Suppressor macrophage (primary cell): ENCODE measurements around the gene RASL10A.

Source experiments
- DNase-seq, 4 experiments: peaks; one replicate each; pipeline ENCODE4 v3.0.0-alpha.2; 2020 to 2022

The RASL10A gene

GRCh38 chr22:29338398-29338797 lies 22.9 kb upstream of the RASL10A start:
- DNase-seq: no peak

- DNase-seq: no peak
Measured at GRCh38 chr22:29337631-29338284, 22.3 kb upstream of the RASL10A start.

- peak in 2 of 4 experiments; percentile 43 to 50 for DNase-seq
Measured at GRCh38 chr22:29336751-29337490, 21.4 kb upstream of the RASL10A start.

GRCh38 chr22:29335656-29336055 lies 20.2 kb upstream of the RASL10A start:
- no peak for DNase-seq

- DNase-seq: no peak
Measured at GRCh38 chr22:29334696-29335344, 19.3 kb upstream of the RASL10A start.

- DNase-seq: no peak
Measured at GRCh38 chr22:29334148-29334547, 18.7 kb upstream of the RASL10A start.

- DNase-seq: no peak
Measured at GRCh38 chr22:29332886-29333496, 17.5 kb upstream of the RASL10A start.

GRCh38 chr22:29331658-29332300 lies 16.3 kb upstream of the RASL10A start:
- DNase-seq: no peak

GRCh38 chr22:29331213-29331612 lies 15.7 kb upstream of the RASL10A start:
- no peak for DNase-seq

GRCh38 chr22:29330753-29331152 lies 15.3 kb upstream of the RASL10A start:
- DNase-seq: peak in 2 of 4 experiments; percentile 15 to 45

- DNase-seq: no peak
Measured at GRCh38 chr22:29330291-29330690, 14.8 kb upstream of the RASL10A start.

GRCh38 chr22:29329581-29329980 lies 14.1 kb upstream of the RASL10A start:
- DNase-seq: no peak

- no peak for DNase-seq
Measured at GRCh38 chr22:29328566-29329500, 13.3 kb upstream of the RASL10A start.

GRCh38 chr22:29328055-29328454 lies 12.6 kb upstream of the RASL10A start:
- DNase-seq: no peak

GRCh38 chr22:29327089-29327764 lies 11.7 kb upstream of the RASL10A start:
- DNase-seq: no peak

- DNase-seq: no peak
Measured at GRCh38 chr22:29326481-29326880, 11.0 kb upstream of the RASL10A start.

GRCh38 chr22:29325785-29326315 lies 10.4 kb upstream of the RASL10A start:
- DNase-seq: no peak

GRCh38 chr22:29325356-29325755 lies 9.9 kb upstream of the RASL10A start:
- DNase-seq: no peak

GRCh38 chr22:29323641-29324040 lies 8.1 kb upstream of the RASL10A start:
- no peak for DNase-seq

GRCh38 chr22:29320546-29320945 lies 5.0 kb upstream of the RASL10A start:
- DNase-seq: no peak

- no peak for DNase-seq
Measured at GRCh38 chr22:29319072-29319471, 3.6 kb upstream of the RASL10A start.
